ENCODE data around the gene CHURC1. TPM values are rescaled to one million over a fixed set of nuclear protein-coding genes. Genes with fewer than 3 reads are reported as not detected.

The CHURC1 gene
- total RNA-seq, 2 experiments from 2014 or later, result 50.1 to 54.0 TPM

DNA sequence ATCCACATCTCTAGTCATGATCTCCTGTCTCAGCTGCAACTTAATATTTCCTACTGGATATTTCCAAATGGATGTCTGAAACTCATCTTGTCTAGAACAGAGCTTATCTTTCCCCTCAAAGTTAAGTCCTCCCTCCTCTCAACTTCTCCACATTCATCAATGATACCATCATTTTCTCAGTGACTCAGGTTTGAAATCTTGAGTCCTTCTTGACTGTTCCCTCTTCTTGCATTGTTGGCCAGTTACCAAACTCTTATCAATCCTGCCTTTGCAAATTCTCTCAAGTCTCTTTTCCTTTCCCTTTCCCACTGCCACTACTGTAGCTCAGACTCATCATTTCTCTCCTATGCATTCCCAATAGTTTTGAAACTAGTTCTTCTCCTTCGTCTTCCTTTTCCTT, 14.3 kb upstream of the CHURC1 start:
- H3K36me3 Mint-ChIP-seq (ENCODE audit: low read depth), result no peaks in the 10 kb centered on the region
- TF ChIP-seq, protein P1, sequence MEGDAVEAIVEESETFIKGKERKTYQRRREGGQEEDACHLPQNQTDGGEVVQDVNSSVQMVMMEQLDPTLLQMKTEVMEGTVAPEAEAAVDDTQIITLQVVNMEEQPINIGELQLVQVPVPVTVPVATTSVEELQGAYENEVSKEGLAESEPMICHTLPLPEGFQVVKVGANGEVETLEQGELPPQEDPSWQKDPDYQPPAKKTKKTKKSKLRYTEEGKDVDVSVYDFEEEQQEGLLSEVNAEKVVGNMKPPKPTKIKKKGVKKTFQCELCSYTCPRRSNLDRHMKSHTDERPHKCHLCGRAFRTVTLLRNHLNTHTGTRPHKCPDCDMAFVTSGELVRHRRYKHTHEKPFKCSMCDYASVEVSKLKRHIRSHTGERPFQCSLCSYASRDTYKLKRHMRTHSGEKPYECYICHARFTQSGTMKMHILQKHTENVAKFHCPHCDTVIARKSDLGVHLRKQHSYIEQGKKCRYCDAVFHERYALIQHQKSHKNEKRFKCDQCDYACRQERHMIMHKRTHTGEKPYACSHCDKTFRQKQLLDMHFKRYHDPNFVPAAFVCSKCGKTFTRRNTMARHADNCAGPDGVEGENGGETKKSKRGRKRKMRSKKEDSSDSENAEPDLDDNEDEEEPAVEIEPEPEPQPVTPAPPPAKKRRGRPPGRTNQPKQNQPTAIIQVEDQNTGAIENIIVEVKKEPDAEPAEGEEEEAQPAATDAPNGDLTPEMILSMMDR (IDR thresholded peaks at IDR 0.05), result no peak
- Histone ChIP-seq H3K27me3 (ENCODE audit: control insufficient read depth in 1 of 2, insufficient read depth in 2 of 2, low read length in 2 of 2) (no peaks in the 10 kb centered on the region), H3K4me1 (ENCODE audit: insufficient read depth, low read length) (no peaks in the 10 kb centered on the region), H3K9me3 (ENCODE audit: control insufficient read depth in 1 of 2, insufficient read depth in 1 of 2, low read length in 2 of 2) (no peaks in the 10 kb centered on the region), H3K27ac (ENCODE audit: low read depth in 1 of 2, low read length in 2 of 2) (no peak overlapping the region), H3K4me3 (ENCODE audit: low read length) (no peak overlapping the region), H3K36me3 (ENCODE audit: insufficient read depth, low read length) (no peaks in the 10 kb centered on the region)
- H3K27me3 Mint-ChIP-seq, result peaks cover 5% of the 10 kb centered on the region
- CTCF ChIA-PET, result interaction anchor here (1.3 kb wide), 1 partner anchor 8 kb away, joined by 3 read pairs; no protein-coding TSS in a partner anchor
- intact Hi-C loops (cut with DNase I, micrococcal nuclease), result no loop called here
- no peaks in the 10 kb centered on the region for H3K9me3 Mint-ChIP-seq
- no peaks in the 10 kb centered on the region for H3K4me1 Mint-ChIP-seq (ENCODE audit: low read depth)
- no peak overlapping the region for H3K27ac Mint-ChIP-seq
- DNase-seq (no peak), ATAC-seq (ENCODE audit: poor library complexity) (no peak)
- H3K4me3 Mint-ChIP-seq, result no peak overlapping the region
- POLR2A ChIA-PET, result interaction anchor here (1.7 kb wide), 1 partner anchor 8 kb away, joined by 6 read pairs; no protein-coding TSS in a partner anchor

DNA sequence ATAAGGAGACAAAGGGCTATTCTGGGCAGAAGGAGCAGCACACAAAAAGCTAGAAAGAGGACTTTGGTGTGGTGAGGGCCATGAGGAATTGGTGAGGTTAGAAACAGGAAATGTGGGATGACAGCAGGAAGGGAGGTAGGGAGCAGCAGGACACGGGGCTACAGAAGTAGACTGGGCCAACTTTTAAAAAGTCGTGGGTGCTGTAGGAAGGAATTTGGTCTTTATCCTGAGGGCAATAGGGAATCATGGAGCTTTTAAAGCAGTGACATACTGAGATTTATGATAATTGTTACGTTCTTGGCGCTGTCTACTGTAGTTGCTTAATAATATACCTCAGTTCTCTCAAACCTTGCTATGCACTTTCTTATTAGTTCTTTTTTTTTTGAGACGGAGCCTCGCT, 8.2 kb upstream of the CHURC1 start:
- CTCF ChIA-PET, result no interaction called here
- Histone ChIP-seq H3K27me3 (ENCODE audit: control insufficient read depth in 1 of 2, insufficient read depth in 2 of 2, low read length in 2 of 2) (peaks cover 0 to 5% of the 10 kb centered on the region in 2 experiments), H3K4me1 (ENCODE audit: insufficient read depth, low read length) (no peaks in the 10 kb centered on the region), H3K36me3 (ENCODE audit: insufficient read depth, low read length) (no peaks in the 10 kb centered on the region), H3K9me3 (ENCODE audit: control insufficient read depth in 1 of 2, insufficient read depth in 1 of 2, low read length in 2 of 2) (no peaks in the 10 kb centered on the region), H3K4me3 (ENCODE audit: low read length) (no peak overlapping the region), H3K27ac (ENCODE audit: low read depth in 1 of 2, low read length in 2 of 2) (no peak overlapping the region)
- Mint-ChIP-seq H3K4me1 (ENCODE audit: low read depth) (no peaks in the 10 kb centered on the region), H3K9me3 (no peaks in the 10 kb centered on the region), H3K4me3 (no peak overlapping the region), H3K27me3 (peaks cover 16% of the 10 kb centered on the region), H3K27ac (no peak overlapping the region), H3K36me3 (ENCODE audit: low read depth) (no peaks in the 10 kb centered on the region)
- TF ChIP-seq, protein P1 (IDR thresholded peaks at IDR 0.05), result no peak
- DNase-seq, result no peak
- no peak for ATAC-seq (ENCODE audit: poor library complexity)
- intact Hi-C loops (cut with DNase I, micrococcal nuclease), result no loop called here
- POLR2A ChIA-PET, result no interaction called here

GRCh38 chr14:64910847-64911495, 3.3 kb upstream of the CHURC1 start:
- DNase-seq, result no peak
- H3K36me3 Mint-ChIP-seq (ENCODE audit: low read depth), result peaks cover 20% of the 10 kb centered on the region
- TF ChIP-seq, protein P1 (IDR thresholded peaks at IDR 0.05), result peak; percentile 50
- CTCF ChIA-PET, result interaction anchor here (0.7 to 1.8 kb wide), 6 partner anchors 10 to 939 kb away, joined by 3 to 6 read pairs (median 4); partner anchors contain the start of gene FNTB
- Histone ChIP-seq H3K27ac (ENCODE audit: low read depth in 1 of 2, low read length in 2 of 2) (no peak overlapping the region), H3K4me3 (ENCODE audit: low read length) (no peak overlapping the region), H3K27me3 (ENCODE audit: control insufficient read depth in 1 of 2, insufficient read depth in 2 of 2, low read length in 2 of 2) (peaks cover 0 to 5% of the 10 kb centered on the region in 2 experiments), H3K4me1 (ENCODE audit: insufficient read depth, low read length) (peaks cover 14% of the 10 kb centered on the region), H3K9me3 (ENCODE audit: control insufficient read depth in 1 of 2, insufficient read depth in 1 of 2, low read length in 2 of 2) (no peaks in the 10 kb centered on the region), H3K36me3 (ENCODE audit: insufficient read depth, low read length) (no peaks in the 10 kb centered on the region)
- intact Hi-C loops (cut with DNase I, micrococcal nuclease), result loop anchor here in 1 of 2 experiments (10.0 kb wide), 4 partner anchors 74 to 1594 kb away; partner anchors contain the start of genes FNTB, GPHN, HSPA2 and PPP1R36
- peaks cover 7% of the 10 kb centered on the region for H3K27me3 Mint-ChIP-seq
- POLR2A ChIA-PET, result interaction anchor here (0.7 to 1.2 kb wide), 2 partner anchors 26 to 37 kb away, joined by 3 read pairs; no protein-coding TSS in a partner anchor
- no peaks in the 10 kb centered on the region for H3K9me3 Mint-ChIP-seq
- no peak for ATAC-seq (ENCODE audit: poor library complexity)
- peaks cover 27% of the 10 kb centered on the region for H3K4me1 Mint-ChIP-seq (ENCODE audit: low read depth)
- no peak overlapping the region for H3K27ac Mint-ChIP-seq
- no peak overlapping the region for H3K4me3 Mint-ChIP-seq

Measured in CD4-positive, alpha-beta T cell (primary cell).